ENCODE data around the gene BHLHE23. TPM values are rescaled to one million over a fixed set of nuclear protein-coding genes. Genes with fewer than 3 reads are reported as not detected.

Gene BHLHE23
- total RNA-seq, 4 donors from 2014 or later, result not detected

GRCh38 chr20:62983210-62983609, 23.6 kb downstream of the BHLHE23 start:
- TF ChIP-seq, protein P1, sequence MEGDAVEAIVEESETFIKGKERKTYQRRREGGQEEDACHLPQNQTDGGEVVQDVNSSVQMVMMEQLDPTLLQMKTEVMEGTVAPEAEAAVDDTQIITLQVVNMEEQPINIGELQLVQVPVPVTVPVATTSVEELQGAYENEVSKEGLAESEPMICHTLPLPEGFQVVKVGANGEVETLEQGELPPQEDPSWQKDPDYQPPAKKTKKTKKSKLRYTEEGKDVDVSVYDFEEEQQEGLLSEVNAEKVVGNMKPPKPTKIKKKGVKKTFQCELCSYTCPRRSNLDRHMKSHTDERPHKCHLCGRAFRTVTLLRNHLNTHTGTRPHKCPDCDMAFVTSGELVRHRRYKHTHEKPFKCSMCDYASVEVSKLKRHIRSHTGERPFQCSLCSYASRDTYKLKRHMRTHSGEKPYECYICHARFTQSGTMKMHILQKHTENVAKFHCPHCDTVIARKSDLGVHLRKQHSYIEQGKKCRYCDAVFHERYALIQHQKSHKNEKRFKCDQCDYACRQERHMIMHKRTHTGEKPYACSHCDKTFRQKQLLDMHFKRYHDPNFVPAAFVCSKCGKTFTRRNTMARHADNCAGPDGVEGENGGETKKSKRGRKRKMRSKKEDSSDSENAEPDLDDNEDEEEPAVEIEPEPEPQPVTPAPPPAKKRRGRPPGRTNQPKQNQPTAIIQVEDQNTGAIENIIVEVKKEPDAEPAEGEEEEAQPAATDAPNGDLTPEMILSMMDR (IDR thresholded peaks at IDR 0.05 in 4 of 5, conservative IDR thresholded peaks at IDR 0.05 in 1 of 5), result no peak
- no peak for TF ChIP-seq POLR2A (IDR thresholded peaks at IDR 0.05)
- H3K27me3 ChIP-seq, result peaks cover 56 to 75% (median 68%) of the 10 kb centered on the region in 3 donors
- H3K4me1 ChIP-seq, result no peaks in the 10 kb centered on the region
- in situ Hi-C loops (cut with MboI; ENCODE audit: low sequenced_read_pairs in 4 of 4) (no loop called here), intact Hi-C loops (cut with DNase I; ENCODE audit: low total_unique reads) (loop anchor here (10.0 kb wide), 1 partner anchor 1112 kb away; no protein-coding TSS in a partner anchor)
- no peaks in the 10 kb centered on the region for H3K9me3 ChIP-seq
- no peak overlapping the region for H3K27ac ChIP-seq
- DNase-seq (no peak), ATAC-seq (no peak)
- no peak overlapping the region for H3K4me3 ChIP-seq
- H3K36me3 ChIP-seq, result no peaks in the 10 kb centered on the region

- H3K27ac ChIP-seq, result no peak overlapping the region
- no peaks in the 10 kb centered on the region for H3K36me3 ChIP-seq
- no peaks in the 10 kb centered on the region for H3K9me3 ChIP-seq
- peaks cover 60 to 76% (median 73%) of the 10 kb centered on the region in 3 donors for H3K27me3 ChIP-seq
- intact Hi-C loops (cut with DNase I; ENCODE audit: low total_unique reads), result loop anchor here (10.0 kb wide), 1 partner anchor 1112 kb away; no protein-coding TSS in a partner anchor
- no peak overlapping the region for H3K4me3 ChIP-seq
- in situ Hi-C loops (cut with MboI; ENCODE audit: low sequenced_read_pairs in 4 of 4), result no loop called here
- H3K4me1 ChIP-seq, result no peaks in the 10 kb centered on the region
- ATAC-seq (no peak), DNase-seq (no peak)
- TF ChIP-seq POLR2A (IDR thresholded peaks at IDR 0.05), result no peak
- TF ChIP-seq, protein P1 (IDR thresholded peaks at IDR 0.05 in 4 of 5, conservative IDR thresholded peaks at IDR 0.05 in 1 of 5), result no peak
Observed at GRCh38 chr20:62982124-62983075, 24.4 kb downstream of the BHLHE23 start.

- no peak overlapping the region for H3K27ac ChIP-seq
- no peaks in the 10 kb centered on the region for H3K4me1 ChIP-seq
- intact Hi-C loops (cut with DNase I; ENCODE audit: low total_unique reads), result loop anchor here (10.0 kb wide), 1 partner anchor 1114 kb away; no protein-coding TSS in a partner anchor
- ATAC-seq (no peak), DNase-seq (no peak)
- in situ Hi-C loops (cut with MboI; ENCODE audit: low sequenced_read_pairs in 4 of 4), result no loop called here
- no peak overlapping the region for H3K4me3 ChIP-seq
- peaks cover 62 to 87% (median 78%) of the 10 kb centered on the region in 3 donors for H3K27me3 ChIP-seq
- H3K9me3 ChIP-seq, result no peaks in the 10 kb centered on the region
- no peaks in the 10 kb centered on the region for H3K36me3 ChIP-seq
- TF ChIP-seq, protein P1 (IDR thresholded peaks at IDR 0.05 in 4 of 5, conservative IDR thresholded peaks at IDR 0.05 in 1 of 5), result no peak
- no peak for TF ChIP-seq POLR2A (IDR thresholded peaks at IDR 0.05)
Observed at GRCh38 chr20:62980970-62981369, 25.8 kb downstream of the BHLHE23 start.

DNA sequence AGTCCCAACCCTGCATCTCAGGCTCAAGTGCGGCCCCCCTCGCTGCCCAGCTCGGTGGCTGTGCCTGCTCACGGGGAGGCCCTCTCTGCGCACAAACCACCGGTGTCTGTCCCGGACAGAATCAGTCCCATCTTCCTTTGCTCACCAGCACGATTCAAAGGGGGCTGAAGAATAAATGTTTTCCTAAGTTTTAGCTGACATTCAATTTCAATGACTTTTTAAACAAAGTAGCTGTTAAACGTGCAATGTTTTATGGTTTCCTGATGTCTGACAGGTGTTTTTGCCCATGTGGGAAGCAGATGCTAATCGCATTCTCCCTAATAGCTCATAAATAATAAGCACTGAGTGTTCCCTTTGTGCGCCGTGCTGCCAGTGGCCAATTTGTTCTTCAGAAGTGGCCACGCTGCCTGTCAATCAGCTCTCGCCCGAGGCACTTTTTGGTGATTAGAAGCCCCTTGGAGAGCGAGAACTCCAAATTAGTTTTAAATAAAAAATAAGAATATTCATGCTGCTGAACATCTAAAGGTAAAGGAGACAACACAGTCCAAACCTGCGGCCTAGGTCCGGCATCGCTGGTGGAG, 26.3 kb downstream of the BHLHE23 start:
- TF ChIP-seq, protein P1 (IDR thresholded peaks at IDR 0.05 in 4 of 5, conservative IDR thresholded peaks at IDR 0.05 in 1 of 5), result no peak
- TF ChIP-seq POLR2A (IDR thresholded peaks at IDR 0.05), result no peak
- no peaks in the 10 kb centered on the region for H3K9me3 ChIP-seq
- H3K4me1 ChIP-seq, result no peaks in the 10 kb centered on the region
- H3K36me3 ChIP-seq, result no peaks in the 10 kb centered on the region
- DNase-seq, result no peak
- intact Hi-C loops (cut with DNase I; ENCODE audit: low total_unique reads) (loop anchor here (10.0 kb wide), 1 partner anchor 1114 kb away; no protein-coding TSS in a partner anchor), in situ Hi-C loops (cut with MboI; ENCODE audit: low sequenced_read_pairs in 4 of 4) (no loop called here)
- H3K27ac ChIP-seq, result no peak overlapping the region
- H3K27me3 ChIP-seq, result peaks cover 63 to 91% (median 80%) of the 10 kb centered on the region in 3 donors
- ATAC-seq, result no peak
- H3K4me3 ChIP-seq, result no peak overlapping the region

Measured in gastrocnemius medialis (tissue), 4 donors.